Lung (tissue), 12 donors: Measurements from ENCODE around the gene TULP4. TPM values are rescaled to one million over a fixed set of nuclear protein-coding genes. Genes with fewer than 3 reads are reported as not detected.

ENCODE experiments used
- ATAC-seq: fragments of 200-7000 bp; cut with Tn5 transposase; one replicate; pipeline ENCODE4 v1.9.1; 2020; ENCODE audit warnings: moderate number of reproducible peaks; ENCODE audit not compliant: insufficient read depth, low FRiP score
- DNase-seq, 3 donors: peaks; one replicate each; pipeline ENCODE4 v3.0.0-alpha.2; 2013 to 2017
- H3K27ac ChIP-seq, 2 donors: one replicate each; pipeline ENCODE4 v1.5.1; 2013; ENCODE audit warnings: mild to moderate bottlenecking in 2 of 2, moderate library complexity in 2 of 2, control low read depth in 1 of 2, inconsistent platforms in 1 of 2, low read depth in 1 of 2, low read length in 1 of 2
- H3K27me3 ChIP-seq, 3 donors: one replicate each; pipeline ENCODE4 v1.5.1; 2013; ENCODE audit warnings: low read length in 2 of 3; ENCODE audit not compliant: control insufficient read depth in 3 of 3, insufficient read depth in 3 of 3
- H3K36me3 ChIP-seq, 4 donors: one replicate each; pipeline ENCODE4 v1.5.1; 2013; ENCODE audit warnings: low read length in 4 of 4, mild to moderate bottlenecking in 1 of 4, moderate library complexity in 1 of 4; ENCODE audit not compliant: control insufficient read depth in 4 of 4, insufficient read depth in 4 of 4
- H3K4me1 ChIP-seq, 5 donors: one replicate each; pipeline ENCODE4 v1.5.1; 2013; ENCODE audit warnings: low read length in 5 of 5, mild to moderate bottlenecking in 2 of 5, moderate library complexity in 1 of 5; ENCODE audit not compliant: control insufficient read depth in 5 of 5, insufficient read depth in 5 of 5
- H3K4me3 ChIP-seq: one replicate; pipeline ENCODE4 v1.5.1; 2013; ENCODE audit warnings: mild to moderate bottlenecking, control low read depth, moderate library complexity
- H3K9ac ChIP-seq, 2 donors: one replicate each; pipeline ENCODE4 v1.5.1; 2013; ENCODE audit warnings: low read length in 2 of 2, control low read depth in 1 of 2; ENCODE audit not compliant: insufficient read depth in 1 of 2
- H3K9me3 ChIP-seq, 4 donors: one replicate each; pipeline ENCODE4 v1.5.1; 2013; ENCODE audit warnings: low read length in 3 of 4, mild to moderate bottlenecking in 1 of 4, moderate library complexity in 1 of 4; ENCODE audit not compliant: control insufficient read depth in 4 of 4, insufficient read depth in 3 of 4
- WGBS, 2 donors: extraction: QIAGEN DNeasy Blood & Tissue Kit; methylation state at CpG; one replicate each; pipeline ENCODE4 v1.1.7; 2013; 5-methylcytosine and 5-hydroxymethylcytosine counted together
- polyA plus RNA-seq, 2 donors: library from polyadenylated mRNA; stranded (reverse); fragments of 200-250 nt; gene quantifications; one replicate each; pipeline ENCODE4 v1.2.1, GENCODE V29; 2013
- total RNA-seq, 2 donors: library from RNA; depleted of rRNA in 1 of 2; stranded (reverse); fragments of >200 nt in 1 of 2; gene quantifications; one replicate each; pipeline ENCODE4 v1.2.1, GENCODE V29; 2014 to 2021
- TF ChIP-seq, protein P1 (sequence below): IDR thresholded peaks from 2 replicates; pipeline ENCODE4 v1.5.1; 2012; ENCODE audit warnings: mild to moderate bottlenecking; ENCODE audit errors: control extremely low read depth, extremely low read depth
- donor health status: control.
- donor health status: control.
- donor health status: Bipolar disorder and iron deficiency.
- donor health status: healthy.
- donor health status: DM: yes; HTN: yes; CAD: no.

Gene TULP4
- total and polyA plus RNA-seq, 4 donors, result 4.5 to 147 (median 39.2) TPM

DNA sequence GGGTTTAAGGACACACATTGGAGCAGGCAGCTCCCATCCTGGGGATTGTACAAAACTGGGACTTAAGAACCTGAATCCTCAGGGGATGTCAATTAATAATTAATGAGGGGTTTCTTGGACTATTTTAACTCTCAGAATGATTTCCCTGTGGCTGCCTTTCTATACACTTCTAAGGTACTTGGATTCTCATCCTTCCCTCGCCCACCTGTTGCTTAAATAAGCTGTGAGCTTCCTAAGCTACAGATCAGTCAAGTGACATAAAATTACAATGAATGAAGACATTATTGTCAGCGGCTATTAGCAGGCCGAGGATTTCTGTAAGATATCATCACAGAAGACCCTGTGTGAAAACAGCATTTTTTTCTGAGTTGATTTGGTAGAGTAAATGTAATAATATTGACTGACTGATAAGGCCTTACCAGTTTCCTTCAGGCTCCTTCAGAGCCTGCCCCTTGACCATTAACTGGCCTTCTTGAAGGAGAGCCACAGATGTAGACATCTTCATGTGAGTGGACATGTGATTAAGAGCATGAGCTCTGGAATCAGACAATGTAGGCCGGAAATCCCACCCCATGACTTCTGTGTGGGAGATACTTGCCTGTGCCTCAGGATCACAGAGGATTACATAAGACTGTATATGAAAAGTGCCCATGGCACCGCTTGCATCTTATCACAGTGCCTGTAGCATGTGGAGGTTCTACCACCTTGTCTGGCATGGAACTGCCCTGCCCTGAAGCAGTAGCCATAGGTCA is 101.7 kb downstream of the TULP4 start:
- Histone ChIP-seq H3K36me3 (peaks cover 6 to 9% (median 7%) of the 10 kb centered on the region in 4 donors), H3K9me3 (no peaks in the 10 kb centered on the region), H3K4me3 (no peak overlapping the region), H3K4me1 (peaks cover 3 to 24% (median 4%) of the 10 kb centered on the region in 5 donors), H3K9ac (no peak overlapping the region), H3K27ac (no peak overlapping the region), H3K27me3 (no peaks in the 10 kb centered on the region)
- TF ChIP-seq, protein P1, sequence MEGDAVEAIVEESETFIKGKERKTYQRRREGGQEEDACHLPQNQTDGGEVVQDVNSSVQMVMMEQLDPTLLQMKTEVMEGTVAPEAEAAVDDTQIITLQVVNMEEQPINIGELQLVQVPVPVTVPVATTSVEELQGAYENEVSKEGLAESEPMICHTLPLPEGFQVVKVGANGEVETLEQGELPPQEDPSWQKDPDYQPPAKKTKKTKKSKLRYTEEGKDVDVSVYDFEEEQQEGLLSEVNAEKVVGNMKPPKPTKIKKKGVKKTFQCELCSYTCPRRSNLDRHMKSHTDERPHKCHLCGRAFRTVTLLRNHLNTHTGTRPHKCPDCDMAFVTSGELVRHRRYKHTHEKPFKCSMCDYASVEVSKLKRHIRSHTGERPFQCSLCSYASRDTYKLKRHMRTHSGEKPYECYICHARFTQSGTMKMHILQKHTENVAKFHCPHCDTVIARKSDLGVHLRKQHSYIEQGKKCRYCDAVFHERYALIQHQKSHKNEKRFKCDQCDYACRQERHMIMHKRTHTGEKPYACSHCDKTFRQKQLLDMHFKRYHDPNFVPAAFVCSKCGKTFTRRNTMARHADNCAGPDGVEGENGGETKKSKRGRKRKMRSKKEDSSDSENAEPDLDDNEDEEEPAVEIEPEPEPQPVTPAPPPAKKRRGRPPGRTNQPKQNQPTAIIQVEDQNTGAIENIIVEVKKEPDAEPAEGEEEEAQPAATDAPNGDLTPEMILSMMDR, result no peak
- 93 to 95% methylated on average over 5 of the region's 5 CpGs for WGBS, 2 donors
- DNase-seq, result no peak
- no peak for ATAC-seq

DNA sequence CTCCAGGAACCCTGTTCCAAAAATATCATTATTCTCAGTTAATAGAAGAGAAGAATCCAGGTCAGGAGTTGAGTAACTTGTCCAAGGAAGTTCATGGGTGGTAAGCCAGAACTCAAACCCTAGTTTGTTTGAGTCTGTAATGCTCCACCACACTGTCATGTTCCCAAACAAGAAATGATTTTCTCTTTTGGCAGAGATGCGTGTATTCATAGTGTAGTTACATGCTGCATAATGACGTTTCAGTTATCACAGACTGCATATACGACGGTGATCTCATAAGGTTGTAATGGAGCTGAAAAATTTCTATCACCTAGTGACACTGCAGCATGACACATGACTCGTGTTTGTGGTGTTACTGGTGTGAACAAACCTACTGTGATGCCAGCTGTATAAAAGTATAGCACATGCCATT is 102.6 kb downstream of the TULP4 start:
- ATAC-seq (no peak), DNase-seq (peak in 2 of 3 donors; percentile 40 to 63)
- no peak overlapping the region for H3K9ac ChIP-seq
- no peaks in the 10 kb centered on the region for H3K27me3 ChIP-seq
- H3K4me1 ChIP-seq, result peaks cover 0 to 20% (median 3%) of the 10 kb centered on the region in 5 donors
- TF ChIP-seq, protein P1, result no peak
- no peaks in the 10 kb centered on the region for H3K9me3 ChIP-seq
- peaks cover 6 to 9% (median 7%) of the 10 kb centered on the region in 4 donors for H3K36me3 ChIP-seq
- WGBS, 2 donors, result 85 to 87% methylated on average over 5 of the region's 5 CpGs
- no peak overlapping the region for H3K27ac ChIP-seq
- no peak overlapping the region for H3K4me3 ChIP-seq

DNA sequence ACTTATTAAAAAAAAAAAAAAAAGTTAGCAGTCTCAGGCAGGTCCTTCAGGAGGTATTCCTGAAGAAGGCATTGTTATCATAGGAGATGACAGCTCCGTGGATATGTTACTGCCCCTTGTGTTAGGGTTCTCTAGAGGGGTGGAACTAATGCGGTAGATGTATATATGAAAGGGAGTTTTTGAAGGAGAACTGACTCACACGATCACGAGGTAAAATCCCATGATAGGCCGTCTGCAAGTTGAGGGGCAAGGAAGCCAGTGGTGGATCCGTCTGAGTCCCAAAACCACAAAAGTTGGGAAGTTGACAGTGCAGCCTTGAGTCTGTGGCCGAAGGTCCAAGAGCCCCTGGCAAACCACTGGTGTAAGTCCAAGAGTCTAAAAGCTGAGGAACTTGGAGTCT is 103.4 kb downstream of the TULP4 start:
- DNase-seq (no peak), ATAC-seq (no peak)
- Histone ChIP-seq H3K27ac (no peak overlapping the region), H3K9ac (no peak overlapping the region), H3K9me3 (no peaks in the 10 kb centered on the region), H3K4me1 (peaks cover 0 to 15% (median 3%) of the 10 kb centered on the region in 5 donors), H3K4me3 (no peak overlapping the region), H3K36me3 (peaks cover 6 to 9% (median 7%) of the 10 kb centered on the region in 4 donors), H3K27me3 (no peaks in the 10 kb centered on the region)
- 90 to 95% methylated on average over 7 of the region's 7 CpGs for WGBS, 2 donors
- TF ChIP-seq, protein P1, result no peak
